ENCODE results near the gene SMIM35.

- TF ChIP-seq CTCF (IDR thresholded peaks at IDR 0.05) (no peak), SIN3A (IDR thresholded peaks at IDR 0.05; ENCODE audit: borderline replicate concordance, low read depth, low read length) (no peak), USF2 (IDR thresholded peaks at IDR 0.05; ENCODE audit: borderline replicate concordance, low read depth, low read length) (no peak), GATA2 (CRISPR knock-in tag; IDR thresholded peaks at IDR 0.05) (no peak), IRF3 (IDR thresholded peaks at IDR 0.05; ENCODE audit: low read depth, low read length) (no peak), MAX (IDR thresholded peaks at IDR 0.05; ENCODE audit: low read depth) (no peak), GABPA (IDR thresholded peaks at IDR 0.05; ENCODE audit: low read depth) (no peak), TAF1 (IDR thresholded peaks at IDR 0.05; ENCODE audit: borderline replicate concordance, low read depth, low read length) (no peak), POLR2AphosphoS5 (IDR thresholded peaks at IDR 0.05; ENCODE audit: low read depth, low read length) (no peak), FOXM1 (IDR thresholded peaks at IDR 0.05; ENCODE audit: low read depth) (no peak), FOSL2 (IDR thresholded peaks at IDR 0.05; ENCODE audit: borderline replicate concordance, low read depth) (no peak), SMC3 (IDR thresholded peaks at IDR 0.05; ENCODE audit: low read depth, low read length) (no peak), YY1 (IDR thresholded peaks at IDR 0.05; ENCODE audit: low read depth) (no peak), PBX3 (IDR thresholded peaks at IDR 0.05) (no peak)
These were observed 34.1 kb downstream of the SMIM35 start for GRCh38 chr11:118052581-118053206.

All from SK-N-SH (cell line).